T-helper 9 cell (primary cell): Measurements from ENCODE around the gene CNPPD1.
A peak's percentile ranks its signal among the peaks of the same experiment; 100 is the strongest.

Source experiments
- DNase-seq: peaks from one replicate; pipeline ENCODE4 v3.0.0-alpha.2; 2020
- total RNA-seq, 2 donors: gene quantifications; one replicate each; lab custom pipeline; 2026; lab: John Stamatoyannopoulos, UW

The CNPPD1 gene
- total RNA-seq, result 52.9 to 109 reads per million in 2 donors

DNA sequence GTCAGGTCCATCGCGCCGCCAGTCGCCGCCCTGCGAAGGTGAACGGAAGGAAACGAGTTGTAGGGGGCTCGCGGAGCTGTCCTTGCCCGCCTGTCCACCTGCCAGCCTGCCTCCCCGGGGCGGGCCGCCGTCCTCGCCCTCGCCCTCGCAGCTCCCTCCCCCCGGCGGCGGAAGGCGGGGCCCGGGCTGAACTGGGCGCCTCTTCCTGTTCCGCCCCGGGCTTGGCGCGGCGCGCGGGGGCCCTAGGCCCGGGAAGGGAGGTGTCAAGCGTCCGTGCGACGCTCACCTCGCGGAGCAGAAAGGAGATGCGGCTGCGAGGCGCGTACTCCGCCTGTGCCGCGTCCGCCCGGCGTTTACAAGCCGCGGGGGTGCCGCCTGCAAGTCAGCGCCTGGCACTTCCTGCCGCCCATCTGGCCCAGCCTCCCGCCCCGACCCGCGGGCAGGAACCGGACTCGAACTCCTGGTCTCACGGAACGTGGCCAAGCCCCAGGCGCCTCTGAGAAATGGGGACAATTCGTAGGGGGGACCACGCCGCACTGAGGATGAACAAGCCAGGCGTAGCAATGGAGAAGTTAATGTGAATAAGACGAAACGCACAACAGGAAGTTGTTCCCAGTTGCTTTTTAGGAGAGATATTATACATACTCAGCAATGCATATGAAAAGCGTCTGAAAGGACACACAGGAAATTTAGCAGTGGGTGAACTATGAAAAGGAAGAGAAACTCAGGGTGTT, at the start of gene CNPPD1:
Gene CNPPD1, minus strand, starts transcription at position 108 of the 734 bp plus-strand sequence. Its CDS starts 97 bp downstream, at position 11.
- peak; percentile 80 for DNase-seq

DNA sequence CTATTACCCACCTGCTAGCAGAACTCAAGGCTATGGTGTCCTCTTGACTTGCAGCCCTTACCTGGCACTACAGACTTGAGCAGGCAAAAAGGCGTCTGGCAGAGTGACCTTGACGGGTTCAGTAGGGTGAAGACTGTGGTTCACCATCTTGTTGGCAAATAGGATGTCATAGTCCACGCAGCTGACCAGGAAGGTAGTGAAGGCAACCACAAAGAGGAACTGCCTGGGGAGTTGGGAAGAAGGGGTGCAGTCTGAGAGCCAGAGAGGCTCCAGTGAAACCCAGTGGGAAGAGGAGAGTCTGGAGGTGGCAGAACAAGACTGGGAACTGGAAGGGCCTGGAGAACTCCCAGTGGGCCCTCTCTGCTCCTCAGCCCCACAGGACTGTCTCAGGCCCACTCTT, 48.6 kb upstream of the CNPPD1 start:
- DNase-seq, result no peak

DNA sequence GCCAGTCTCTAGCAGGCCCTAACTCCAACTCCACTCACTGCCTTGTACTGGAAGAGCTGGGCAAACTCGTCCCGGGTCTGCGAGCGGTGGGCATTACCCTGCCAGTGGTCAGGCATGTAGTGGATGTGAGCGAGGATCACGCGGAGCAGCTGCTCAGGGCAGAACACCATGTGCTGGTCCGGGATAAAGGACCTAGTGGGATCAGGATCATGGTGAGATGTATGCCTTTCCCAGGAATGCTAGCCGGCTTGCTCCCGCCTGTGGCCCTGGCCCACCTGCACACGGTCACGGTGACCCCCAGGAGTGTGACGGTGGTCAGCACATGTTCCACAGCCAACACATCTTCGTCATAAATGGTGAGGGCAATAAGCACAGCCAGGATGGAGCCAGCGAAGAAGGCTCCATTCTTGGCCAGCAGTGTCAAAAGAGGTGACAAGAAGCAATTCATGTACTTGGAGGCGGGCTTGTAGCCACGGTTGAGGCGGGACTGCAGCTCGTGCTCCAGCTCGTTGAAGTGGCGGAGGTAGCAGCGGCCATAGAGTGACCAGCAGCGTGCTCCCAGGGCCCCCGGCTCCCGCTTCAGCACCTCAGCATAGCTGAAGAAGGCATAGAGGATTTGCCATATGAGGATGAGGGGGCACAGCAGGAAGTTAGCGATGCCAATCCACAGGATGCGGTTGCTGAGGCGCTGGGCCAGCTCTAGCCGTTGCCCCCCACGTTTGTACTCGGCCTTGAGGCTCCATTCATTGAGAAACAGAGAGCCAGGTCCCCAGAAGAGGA, 47.3 kb upstream of the CNPPD1 start:
- DNase-seq, result no peak

DNA sequence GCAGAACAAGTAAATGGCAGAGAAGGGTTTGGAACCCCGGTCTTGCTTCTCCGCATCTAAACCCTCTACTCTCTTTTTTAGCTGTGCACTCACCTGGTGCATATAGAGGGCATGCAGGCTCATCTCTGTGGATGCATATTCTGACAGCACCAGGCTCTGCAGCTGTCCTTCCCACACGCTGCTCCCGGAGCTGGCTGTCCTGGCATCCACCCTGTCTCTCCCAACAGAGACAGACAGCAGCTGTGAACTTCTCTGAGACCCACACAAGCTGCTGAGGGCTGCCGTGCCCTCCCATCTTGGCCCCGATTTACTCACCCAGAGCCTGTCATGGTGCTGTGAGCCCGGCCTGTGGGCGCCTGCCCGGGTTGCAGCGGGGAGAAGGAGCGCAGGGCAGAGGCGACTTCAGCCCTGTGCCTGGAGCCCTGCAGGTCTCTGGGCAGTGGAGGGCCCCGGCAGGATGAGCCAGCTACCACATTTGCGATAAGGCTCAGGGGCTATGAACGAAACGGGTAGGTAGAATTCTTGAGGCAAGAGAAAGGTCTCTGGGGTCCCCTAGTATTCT, 45.3 kb upstream of the CNPPD1 start:
- no peak for DNase-seq

DNA sequence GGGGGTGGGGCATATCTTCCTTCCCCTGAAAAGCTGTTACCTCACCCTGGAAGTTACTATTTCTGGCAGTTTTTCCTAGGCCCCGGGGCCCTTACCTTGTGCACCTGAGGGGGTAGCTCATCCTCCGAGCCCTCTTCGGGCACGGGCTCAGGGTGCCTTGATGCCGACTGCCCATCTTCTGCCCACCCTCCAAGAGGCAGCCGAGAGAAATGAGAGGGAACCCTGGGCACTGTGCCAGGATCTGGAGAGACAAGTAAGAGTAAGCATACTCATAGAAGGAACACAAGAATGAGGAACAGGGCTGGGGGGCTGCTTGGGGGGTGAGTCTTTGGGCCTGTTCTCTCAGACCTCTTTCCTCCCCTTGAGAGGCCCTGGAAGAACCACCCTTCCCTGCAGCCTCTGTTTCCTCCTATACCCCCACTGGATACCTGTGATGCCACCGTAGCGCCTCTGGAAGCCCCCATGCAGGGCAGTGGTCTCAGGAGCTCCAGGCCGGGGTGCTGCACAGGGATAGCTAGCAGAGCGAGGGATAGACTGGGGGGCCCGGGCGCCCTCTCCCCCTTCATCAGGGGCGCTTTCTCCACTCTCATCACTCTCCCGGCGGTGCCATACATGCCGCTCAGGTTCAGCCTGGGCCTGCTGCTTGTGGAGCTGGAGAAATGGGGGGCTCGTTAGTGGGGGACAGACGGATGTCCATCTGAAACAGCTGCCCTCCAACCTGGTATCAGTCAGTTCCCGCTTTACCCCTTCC, 44.1 kb upstream of the CNPPD1 start:
- no peak for DNase-seq

DNA sequence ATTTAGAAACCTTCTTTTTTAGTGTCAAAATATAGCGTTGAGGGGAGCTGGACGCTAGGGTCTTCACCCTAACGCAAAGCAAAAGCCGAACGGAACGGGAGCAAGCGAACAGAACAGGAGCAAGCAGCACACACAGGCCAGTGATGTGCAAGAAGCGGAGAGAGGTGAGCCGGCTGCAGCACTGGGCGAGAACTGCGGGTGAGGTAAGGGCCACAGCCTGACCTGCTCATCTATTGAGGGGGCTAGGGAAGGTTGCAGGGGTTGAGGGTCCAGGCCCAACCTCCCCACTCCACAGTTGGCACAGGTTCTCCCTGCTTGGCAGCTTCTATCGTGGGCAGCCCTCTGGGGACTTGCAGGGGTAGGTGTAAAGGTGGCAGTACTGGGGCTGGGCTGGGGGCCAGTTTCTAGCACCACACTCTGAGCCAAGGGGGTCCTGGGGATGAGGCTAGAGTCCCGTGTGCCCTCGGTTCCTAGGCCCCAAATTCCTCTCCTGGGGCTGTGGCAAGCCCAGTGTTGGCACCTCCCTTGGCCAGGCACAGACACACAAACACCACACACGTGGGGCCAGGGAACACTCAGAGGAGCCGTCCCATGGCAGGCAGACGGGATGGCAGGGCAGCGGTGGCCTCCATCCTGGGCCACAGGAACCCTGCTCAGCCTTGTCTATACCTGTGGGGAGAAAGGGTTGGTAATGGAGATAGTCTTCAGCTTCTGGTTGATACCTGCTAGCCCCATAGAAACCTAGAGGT, 43.2 kb upstream of the CNPPD1 start:
- DNase-seq, result no peak

DNA sequence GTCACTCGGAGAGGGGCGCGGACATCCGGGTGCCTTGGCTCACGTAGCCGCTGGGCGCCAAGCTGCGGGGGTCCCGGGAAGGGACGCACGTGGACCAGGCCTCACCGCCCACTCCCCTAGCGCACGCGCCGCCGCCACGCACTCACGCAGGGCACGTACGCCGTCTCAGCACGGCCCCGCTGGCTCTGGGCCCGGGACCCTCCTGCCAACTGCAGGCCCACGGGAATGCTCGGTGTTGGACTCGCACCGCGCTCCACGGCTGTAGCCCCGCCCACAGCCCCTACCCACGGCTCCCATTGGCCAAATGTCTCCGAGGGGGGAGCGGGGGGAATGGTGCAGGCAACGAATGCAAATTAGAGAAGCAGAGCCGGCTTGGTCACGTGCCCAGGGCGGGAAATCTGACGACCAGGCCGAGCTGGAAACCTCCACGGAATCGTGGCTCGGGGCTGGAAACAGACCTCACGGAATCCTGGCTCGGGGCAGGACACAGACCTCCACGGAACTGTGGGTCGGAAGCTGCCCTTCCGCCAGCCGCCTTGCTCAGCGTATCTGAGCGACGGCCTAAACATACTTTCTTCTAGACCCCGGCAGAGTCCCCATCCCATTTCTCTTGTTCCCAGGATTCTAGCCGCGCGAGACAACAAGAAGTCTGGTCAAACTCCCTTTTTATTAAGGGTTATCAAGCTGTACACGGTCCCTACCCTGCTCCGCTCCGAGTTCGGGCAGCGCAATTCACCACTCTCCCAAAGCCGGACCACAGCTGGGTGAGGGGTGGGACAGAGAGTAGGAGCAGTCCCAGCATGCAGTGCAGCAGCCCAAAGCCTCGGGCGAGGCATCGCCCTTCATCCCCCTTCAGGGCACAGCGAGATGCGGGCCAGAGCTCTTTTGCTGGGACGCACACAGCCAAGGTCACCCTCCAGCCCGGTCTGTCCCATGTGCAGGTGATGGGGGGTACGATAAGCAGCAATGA, 42.3 kb upstream of the CNPPD1 start, which contains the start of gene ABCB6:
Gene ABCB6, minus strand, starts transcription at position 227 of the 970 bp plus-strand sequence. CDS start 285 bp downstream, outside the sequence.
- DNase-seq, result peak; percentile 83

DNA sequence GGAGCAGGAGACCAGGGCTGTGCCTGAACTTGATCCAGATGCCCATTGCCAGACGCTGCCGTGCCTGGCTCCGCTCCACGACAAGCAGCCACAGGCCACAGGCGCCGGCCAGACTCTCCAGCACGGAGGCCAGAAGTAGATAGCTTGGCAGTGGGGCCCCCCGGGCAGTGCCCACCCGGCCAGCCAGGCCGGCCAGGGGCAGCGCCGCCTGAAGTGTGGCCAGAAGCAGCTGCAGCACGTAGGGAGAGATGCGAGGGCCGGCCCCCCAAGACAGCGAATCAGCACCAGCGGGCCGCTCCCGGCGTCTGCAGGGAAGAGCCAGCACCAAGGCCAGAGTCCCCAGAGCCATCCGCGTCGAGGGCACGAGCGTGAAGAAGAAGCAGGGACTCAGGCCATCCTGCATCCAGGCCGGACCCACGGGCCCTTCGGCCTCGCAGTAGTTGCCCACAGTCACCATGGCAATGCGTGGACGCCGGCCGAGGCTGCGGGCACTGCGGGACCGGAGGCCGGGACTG, 41.5 kb upstream of the CNPPD1 start:
- peak; percentile 18 for DNase-seq

DNA sequence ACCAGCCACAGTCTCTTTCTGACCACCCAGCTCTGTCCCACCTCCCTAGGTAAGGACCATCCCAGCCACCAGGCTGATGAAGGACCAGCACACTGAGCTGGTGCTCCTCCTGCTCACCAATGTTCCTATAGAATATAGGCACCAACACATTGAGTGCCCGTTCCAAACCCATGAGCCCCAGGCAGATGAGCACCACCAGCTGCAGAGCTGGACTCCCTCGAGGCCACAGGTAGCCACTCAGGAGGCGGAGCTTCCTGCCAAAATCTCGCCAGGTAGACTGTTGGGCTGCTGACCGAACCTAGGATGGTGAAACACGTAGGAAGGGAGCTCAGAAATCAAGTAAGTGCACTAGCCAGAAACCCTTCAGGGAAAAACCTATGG, 39.8 kb upstream of the CNPPD1 start:
- no peak for DNase-seq

DNA sequence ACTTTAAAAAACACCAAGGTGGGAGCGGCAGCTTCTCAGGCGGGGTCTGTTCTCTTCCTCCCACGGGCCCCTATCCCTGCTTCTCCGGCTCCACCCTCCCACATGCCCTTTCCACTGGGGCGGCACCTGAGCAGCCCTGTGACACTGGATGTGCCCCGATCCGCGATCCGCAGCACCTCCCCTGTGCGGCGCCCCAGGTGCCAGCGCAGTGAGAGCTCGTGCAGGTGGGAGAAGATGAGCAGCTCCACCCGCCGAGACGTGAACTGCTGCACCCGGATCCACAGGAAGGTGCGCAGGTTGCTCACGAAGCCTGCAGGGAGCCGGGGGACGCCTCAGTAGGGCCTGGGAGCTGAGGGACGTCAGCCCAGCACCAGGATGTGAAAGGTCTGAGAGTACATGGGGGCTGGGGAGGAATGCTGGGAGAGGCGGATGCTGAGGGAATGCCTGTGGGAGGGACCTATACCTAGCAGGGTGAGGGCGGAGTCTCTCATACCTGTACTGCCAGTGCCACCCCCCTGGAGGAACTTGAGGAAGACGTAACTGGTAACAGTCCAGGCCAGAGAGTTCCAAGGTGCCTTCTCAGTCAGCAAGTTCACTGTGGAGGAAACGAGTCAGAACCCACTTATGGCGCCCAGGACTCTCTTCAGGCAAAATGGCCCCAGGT, 39.3 kb upstream of the CNPPD1 start:
- no peak for DNase-seq

DNA sequence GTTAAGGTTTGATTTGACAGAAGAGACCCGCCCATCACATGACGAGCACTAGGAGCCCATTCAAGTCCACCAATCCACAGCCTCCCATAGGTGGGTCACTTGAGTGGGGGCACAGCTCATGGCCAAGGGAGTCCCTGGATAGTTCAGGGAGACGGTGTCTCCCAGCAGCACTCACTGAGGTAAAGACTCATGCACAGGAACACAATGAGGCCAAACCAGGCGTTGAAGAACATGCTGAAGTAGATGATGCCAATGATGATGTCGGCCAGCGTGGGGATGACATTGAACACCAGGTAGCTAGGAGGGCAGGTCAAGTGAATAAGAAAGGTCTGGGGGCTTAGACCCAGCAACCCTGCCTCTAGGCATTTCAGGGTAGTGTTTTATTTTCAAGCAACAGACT, 38.1 kb upstream of the CNPPD1 start:
- no peak for DNase-seq

DNA sequence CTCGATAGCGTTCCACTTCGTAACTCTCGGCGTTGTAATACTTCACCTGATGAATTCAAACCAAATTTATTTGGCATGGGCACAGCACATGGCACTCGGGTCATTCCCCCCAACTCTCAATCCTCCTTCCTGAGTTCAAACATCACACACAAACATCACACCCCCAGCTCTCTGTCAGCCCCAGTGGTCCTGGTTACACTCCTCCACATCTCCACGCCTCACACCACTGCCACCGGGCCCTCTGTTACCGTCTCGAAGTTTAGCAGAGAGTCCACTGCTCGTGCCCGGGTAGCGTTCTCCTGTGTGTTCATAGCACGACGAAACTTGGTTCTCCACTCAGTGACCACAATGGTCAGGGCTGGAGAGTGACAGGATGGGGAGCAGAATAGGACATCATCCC, 37.4 kb upstream of the CNPPD1 start:
- DNase-seq, result no peak

DNA sequence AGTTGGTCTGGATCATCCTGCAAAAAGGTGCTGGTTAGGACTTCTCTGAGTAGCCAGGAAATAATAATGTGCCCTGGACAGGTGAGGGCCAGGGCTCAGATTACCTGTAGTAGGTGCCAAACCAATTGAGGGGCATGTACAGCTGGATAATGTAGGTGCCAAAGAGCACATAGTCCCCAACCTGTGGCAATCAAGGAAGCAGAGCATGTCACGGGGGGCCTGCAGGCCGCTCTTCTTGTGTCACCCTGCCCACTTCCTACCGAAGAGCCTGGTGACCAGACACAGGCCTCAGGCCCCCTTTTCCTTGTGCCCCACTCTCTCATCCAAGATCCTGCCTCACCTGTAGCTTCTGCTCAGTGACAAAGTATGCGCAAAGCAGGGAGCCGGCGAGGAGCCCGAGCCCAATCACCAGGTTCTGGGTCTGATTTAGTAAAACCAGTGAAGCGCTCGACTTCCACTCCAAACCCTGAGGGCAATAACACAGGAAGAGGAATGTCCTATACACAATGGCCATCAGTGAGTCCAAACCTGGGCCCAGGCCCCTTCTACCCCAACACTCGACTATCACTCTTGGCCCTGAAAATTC, 36.9 kb upstream of the CNPPD1 start:
- no peak for DNase-seq

DNA sequence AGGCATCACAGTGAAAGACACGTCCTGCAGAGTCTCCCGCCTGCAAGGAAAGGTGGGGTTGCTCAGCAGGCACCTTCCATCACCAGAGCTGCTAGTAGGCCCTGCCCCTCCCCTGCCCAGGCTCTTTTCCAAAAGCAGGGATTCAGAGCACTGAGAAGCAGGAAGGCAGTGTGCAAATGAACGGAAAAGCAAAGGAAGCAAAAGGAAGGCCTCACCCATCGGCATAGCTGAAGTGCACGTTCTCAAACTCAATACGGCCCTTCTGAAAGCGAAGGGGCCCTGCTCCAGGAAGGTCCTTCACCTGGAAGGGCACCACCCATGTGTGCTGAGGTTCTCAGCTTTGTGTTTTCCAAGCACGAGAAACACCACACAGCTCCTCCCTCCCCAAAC, 36.3 kb upstream of the CNPPD1 start:
- DNase-seq, result no peak

DNA sequence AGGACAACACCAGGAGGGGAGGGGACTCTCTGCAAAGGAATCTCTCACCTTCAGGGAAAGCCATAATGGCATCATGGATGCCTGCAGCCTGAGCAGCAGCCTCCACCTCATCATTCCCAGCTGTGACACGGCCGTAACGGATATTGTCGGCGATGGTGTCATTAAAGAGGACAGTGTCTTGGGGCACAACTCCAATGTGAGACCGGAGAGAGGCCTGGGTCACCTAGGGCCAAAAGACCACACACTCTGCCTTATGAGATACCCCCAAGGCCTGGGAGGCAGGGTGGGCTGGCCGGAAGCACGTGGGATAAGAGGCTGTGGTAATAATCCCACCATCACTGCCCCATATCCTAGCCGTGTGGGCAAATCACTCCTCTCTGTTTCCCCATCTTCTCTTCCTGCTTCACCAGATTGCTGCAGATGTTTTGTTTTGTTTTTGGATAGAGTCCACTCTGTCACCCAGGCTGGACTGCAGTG, 34.2 kb upstream of the CNPPD1 start:
- no peak for DNase-seq

DNA sequence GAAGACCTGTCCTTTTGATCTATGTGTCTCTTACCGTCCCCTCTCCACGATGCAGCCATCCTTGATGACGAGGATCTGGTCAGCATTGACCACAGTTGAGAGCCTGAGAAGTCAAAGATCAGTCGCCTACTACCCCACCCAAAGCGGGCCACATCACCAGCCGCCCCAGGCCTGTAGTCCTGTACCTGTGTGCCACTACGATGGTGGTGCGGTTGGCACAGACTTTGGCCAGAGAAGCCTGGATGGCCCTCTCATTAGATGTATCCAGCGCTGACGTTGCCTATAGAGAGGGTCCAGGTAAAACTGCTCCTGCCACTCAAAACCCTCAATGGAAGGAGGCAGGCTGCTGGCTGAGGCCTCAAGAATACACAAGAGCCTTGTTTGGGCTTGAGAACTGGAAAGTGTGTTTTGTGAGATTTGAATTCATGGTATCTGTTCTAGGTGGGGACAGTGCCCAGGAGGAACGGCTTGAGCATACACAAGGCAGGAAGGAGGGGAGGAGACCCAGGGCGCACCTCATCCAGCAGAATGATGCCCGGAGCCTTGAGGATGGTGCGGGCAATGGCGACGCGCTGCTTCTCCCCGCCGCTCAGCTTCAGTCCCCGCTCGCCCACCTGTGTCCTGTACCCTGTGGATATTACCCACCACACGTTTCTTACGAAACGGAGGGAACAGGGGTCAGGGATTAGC, 33.6 kb upstream of the CNPPD1 start:
- no peak for DNase-seq

DNA sequence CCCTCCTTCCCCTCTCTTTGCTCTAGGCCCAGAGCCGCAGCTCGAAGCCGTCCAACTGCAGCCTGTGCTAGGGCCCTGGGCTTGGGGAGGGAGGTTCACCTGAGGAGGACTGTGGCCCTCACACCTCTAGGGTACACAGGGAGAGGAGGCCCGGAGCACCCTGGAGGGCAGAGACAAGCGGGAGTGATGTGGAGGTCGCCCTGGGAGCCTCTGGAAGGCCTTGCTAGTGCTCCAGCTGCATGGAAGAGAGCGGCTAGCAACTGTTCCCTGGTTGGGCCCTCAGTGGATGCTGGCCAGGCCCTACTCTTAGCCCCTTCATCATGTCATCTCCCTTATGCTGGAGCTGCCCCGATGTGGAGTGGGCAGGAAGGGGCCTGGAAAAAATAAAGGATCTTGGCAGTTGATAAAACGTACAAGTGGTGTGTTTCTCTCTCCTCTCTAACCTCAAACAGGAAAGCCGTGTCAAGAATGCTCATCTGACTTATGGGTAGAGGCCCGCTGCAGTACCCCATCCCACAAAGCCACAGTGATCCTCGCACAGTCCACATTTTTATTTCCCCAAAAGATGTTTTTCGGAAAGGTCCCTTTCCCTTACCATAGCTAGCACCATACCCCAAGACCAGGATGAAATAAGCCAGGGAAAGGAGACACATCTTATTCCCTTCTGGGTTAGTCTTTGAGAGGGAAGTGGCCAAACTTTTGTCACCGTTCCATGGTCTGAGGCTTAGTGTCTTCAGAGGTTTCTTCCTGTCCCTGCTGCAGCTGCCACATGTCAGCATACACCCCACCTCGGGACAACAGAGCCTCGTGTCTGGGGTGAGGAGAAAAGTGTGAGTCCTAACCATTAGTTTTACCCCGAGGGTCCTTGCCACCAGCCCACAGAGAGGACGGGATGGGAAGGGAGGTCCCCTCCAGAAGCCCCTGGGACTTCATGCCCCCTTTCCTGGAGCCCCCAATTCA, 32.8 kb upstream of the CNPPD1 start:
- no peak for DNase-seq
